Limb (tissue), 2 donors: ENCODE results near the gene OGN.

Experiments
- DNase-seq, 2 donors: peaks; one replicate each; pipeline ENCODE4 v3.0.0-alpha.2; 2016; ENCODE audit errors: extremely low spot score in 2 of 2

Gene OGN

GRCh38 chr9:92349771-92350739 lies 54.3 kb downstream of the OGN start:
- peak in 1 of 2 donors; percentile 90 for DNase-seq

- no peak for DNase-seq
These were observed 58.8 kb downstream of the OGN start for GRCh38 chr9:92345582-92345981.

- DNase-seq, result peak in 1 of 2 donors; percentile 50
These were observed 61.4 kb downstream of the OGN start for GRCh38 chr9:92342825-92343488.

GRCh38 chr9:92341578-92341977 lies 62.8 kb downstream of the OGN start:
- no peak for DNase-seq

GRCh38 chr9:92333282-92333634 lies 71.1 kb downstream of the OGN start:
- no peak for DNase-seq
